ENCODE data around the gene PDYN.

The PDYN gene

DNA sequence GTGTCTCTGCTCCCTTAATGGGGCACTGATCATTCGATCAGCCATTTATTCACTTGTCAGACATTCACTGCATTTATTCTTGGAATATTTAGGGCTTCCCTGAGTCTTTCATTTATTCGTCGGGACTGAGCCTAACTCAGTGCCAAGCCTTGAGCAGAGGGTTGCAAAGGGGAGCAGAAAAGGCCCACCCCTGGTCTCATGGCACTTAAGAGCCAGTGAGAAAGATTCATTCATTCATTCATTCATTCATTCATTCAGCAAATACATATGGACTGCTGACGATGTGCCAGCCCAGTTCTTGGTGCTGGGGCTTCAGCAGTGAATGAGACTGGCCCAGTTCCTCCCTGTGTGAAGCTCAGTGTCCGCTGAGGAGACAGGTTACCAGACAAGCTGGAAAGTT, 62.0 kb downstream of the PDYN start:
- DNase-seq: no peak

- no peak for DNase-seq
Observed at GRCh38 chr20:1930165-1930564, 63.7 kb downstream of the PDYN start.

DNA sequence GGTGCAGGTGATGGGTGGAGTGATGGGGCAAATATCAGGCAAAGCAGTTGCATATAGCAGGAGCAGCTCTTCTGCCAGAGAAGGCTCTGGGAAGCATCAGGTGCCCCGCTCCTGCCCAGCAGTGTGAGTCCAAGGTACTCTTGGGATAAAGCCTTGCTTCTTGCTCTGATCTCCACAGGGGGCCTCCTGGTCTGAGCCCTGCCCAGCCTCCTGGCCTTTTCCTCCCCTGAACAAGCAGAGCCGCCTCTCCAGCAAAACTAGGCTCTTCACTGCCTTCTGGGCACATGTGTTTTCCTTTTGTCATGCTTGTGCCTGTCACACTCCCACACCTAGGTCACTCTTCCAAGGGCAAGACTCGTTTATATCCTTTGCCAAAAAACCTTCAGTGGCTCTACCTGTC, 64.4 kb downstream of the PDYN start:
- no peak for DNase-seq

DNA sequence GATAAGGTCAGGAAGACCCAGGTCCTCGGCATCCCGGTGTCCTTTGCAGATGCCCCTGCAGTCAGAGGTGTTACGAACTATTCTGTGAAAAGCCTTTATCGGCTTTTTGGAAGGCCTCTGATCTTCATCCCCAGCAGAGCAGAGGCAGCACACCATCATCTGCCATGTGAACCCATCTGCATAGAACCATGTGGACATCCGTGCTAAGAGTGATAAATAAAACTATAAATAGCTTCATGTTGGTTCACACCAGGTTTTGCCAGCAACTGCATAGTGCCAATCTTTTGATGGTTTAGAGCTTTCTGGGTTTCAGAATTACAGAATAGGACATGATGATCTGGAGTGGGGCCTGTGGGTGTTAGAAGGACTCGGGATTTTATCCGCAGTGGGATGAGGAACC, 65.1 kb downstream of the PDYN start:
- no peak for DNase-seq

Data from stimulated activated CD4-positive, alpha-beta T cell treated with anti-CD3 and anti-CD28 coated beads, Interleukin-2, amount 100 ng/mL, for 24 hours (primary cell).